Sigmoid colon (tissue), 3 donors: Measurements from ENCODE around the gene MYRF.

Experiments used
- CTCF ChIP-seq, 4 experiments: fragments of 450-650 bp in 3 of 4; fragments of 200-600 bp in 1 of 4; IDR thresholded peaks; one replicate each; pipeline ENCODE4 v1.5.1; 2016 to 2019; ENCODE audit warnings: antibody characterized with exemption in 4 of 4, mild to moderate bottlenecking in 3 of 4, moderate library complexity in 2 of 4
- POLR2A ChIP-seq, 2 donors: fragments of 450-650 bp; IDR thresholded peaks; one replicate each; pipeline ENCODE4 v1.6.1; 2016; ENCODE audit warnings: antibody characterized with exemption in 2 of 2, mild to moderate bottlenecking in 2 of 2, moderate library complexity in 2 of 2

- no peak for TF ChIP-seq POLR2A (IDR thresholded peaks at IDR 0.05)
- TF ChIP-seq CTCF (IDR thresholded peaks at IDR 0.05), result no peak
Observed at GRCh38 chr11:61795459-61795858, 43.0 kb downstream of the MYRF start.
